ENCODE results near the gene SH3RF2. TPM values are rescaled to one million over a fixed set of nuclear protein-coding genes. Genes with fewer than 3 reads are reported as not detected.
A peak's percentile ranks its signal among the peaks of the same experiment; 100 is the strongest.

SH3RF2 gene
- total and polyA plus RNA-seq, 2 experiments from 2014 or later, result 38.3 to 43.1 TPM

GRCh38 chr5:146041180-146041789 is 104.9 kb downstream of the SH3RF2 start:
- Histone ChIP-seq H3K9me3 (ENCODE audit: low read depth) (no peaks in the 10 kb centered on the region), H3K27me3 (no peaks in the 10 kb centered on the region), H3K27ac (no peak overlapping the region), H3K4me3 (no peak overlapping the region), H3K4me1 (ENCODE audit: low read depth) (peaks cover 10% of the 10 kb centered on the region), H3K36me3 (no peaks in the 10 kb centered on the region)
- DNase-seq (ENCODE audit: low read depth in 1 of 2, low spot score in 1 of 2), result no peak
- peak; percentile 36 for TF ChIP-seq CTCF (IDR thresholded peaks at IDR 0.05; ENCODE audit: low read depth, low read length)

GRCh38 chr5:146042628-146043279 is 106.4 kb downstream of the SH3RF2 start:
- peaks cover 10% of the 10 kb centered on the region for H3K4me1 ChIP-seq (ENCODE audit: low read depth)
- no peak for TF ChIP-seq CTCF (IDR thresholded peaks at IDR 0.05; ENCODE audit: low read depth, low read length)
- no peak overlapping the region for H3K27ac ChIP-seq
- no peaks in the 10 kb centered on the region for H3K36me3 ChIP-seq
- peak in 1 of 2 donors; percentile 61 for DNase-seq (ENCODE audit: low read depth in 1 of 2, low spot score in 1 of 2)
- H3K4me3 ChIP-seq, result no peak overlapping the region
- H3K27me3 ChIP-seq, result no peaks in the 10 kb centered on the region
- no peaks in the 10 kb centered on the region for H3K9me3 ChIP-seq (ENCODE audit: low read depth)

- DNase-seq (ENCODE audit: low read depth in 1 of 2, low spot score in 1 of 2), result no peak
- no peak for TF ChIP-seq CTCF (IDR thresholded peaks at IDR 0.05; ENCODE audit: low read depth, low read length)
- Histone ChIP-seq H3K9me3 (ENCODE audit: low read depth) (no peaks in the 10 kb centered on the region), H3K27me3 (no peaks in the 10 kb centered on the region), H3K4me3 (no peak overlapping the region), H3K36me3 (no peaks in the 10 kb centered on the region), H3K27ac (no peak overlapping the region), H3K4me1 (ENCODE audit: low read depth) (peaks cover 10% of the 10 kb centered on the region)
Observed at GRCh38 chr5:146043722-146044121, 107.3 kb downstream of the SH3RF2 start.

GRCh38 chr5:146047396-146047795 is 111.0 kb downstream of the SH3RF2 start:
- Histone ChIP-seq H3K4me3 (no peak overlapping the region), H3K9me3 (ENCODE audit: low read depth) (no peaks in the 10 kb centered on the region), H3K4me1 (ENCODE audit: low read depth) (no peaks in the 10 kb centered on the region), H3K36me3 (no peaks in the 10 kb centered on the region), H3K27ac (no peak overlapping the region), H3K27me3 (no peaks in the 10 kb centered on the region)
- TF ChIP-seq CTCF (IDR thresholded peaks at IDR 0.05; ENCODE audit: low read depth, low read length), result no peak
- no peak for DNase-seq (ENCODE audit: low read depth in 1 of 2, low spot score in 1 of 2)

GRCh38 chr5:146048994-146049703 is 112.8 kb downstream of the SH3RF2 start:
- no peak overlapping the region for H3K4me3 ChIP-seq
- no peak overlapping the region for H3K27ac ChIP-seq
- DNase-seq (ENCODE audit: low read depth in 1 of 2, low spot score in 1 of 2), result peak; percentile 75 to 85
- no peaks in the 10 kb centered on the region for H3K4me1 ChIP-seq (ENCODE audit: low read depth)
- TF ChIP-seq CTCF (IDR thresholded peaks at IDR 0.05; ENCODE audit: low read depth, low read length), result peak; percentile 78
- H3K36me3 ChIP-seq, result no peaks in the 10 kb centered on the region
- no peaks in the 10 kb centered on the region for H3K9me3 ChIP-seq (ENCODE audit: low read depth)
- no peaks in the 10 kb centered on the region for H3K27me3 ChIP-seq
